HepG2 (cell line): ENCODE results near the gene CPEB3. TPM values are rescaled to one million over a fixed set of nuclear protein-coding genes. Genes with fewer than 3 reads are reported as not detected.
A peak's percentile ranks its signal among the peaks of the same experiment; 100 is the strongest.

ENCODE experiments used
- DMTF1 ChIP-seq: sonication (generic); formaldehyde crosslinking; IDR thresholded peaks from 2 replicates; pipeline ENCODE4 v1.4.0; 2020; ENCODE audit warnings: mild to moderate bottlenecking, missing genetic modification reagents
- FOSL1 ChIP-seq: sonication (generic); formaldehyde crosslinking; IDR thresholded peaks from 2 replicates; pipeline ENCODE4 v1.9.0; 2021; ENCODE audit warnings: missing genetic modification reagents, borderline replicate concordance
- FOXK1 ChIP-seq: sonication (generic); formaldehyde crosslinking; IDR thresholded peaks from 2 replicates; pipeline ENCODE4 v1.4.0; 2020; ENCODE audit warnings: low read depth, missing genetic modification reagents, borderline replicate concordance
- FOXO1 ChIP-seq: sonication (generic); formaldehyde crosslinking; IDR thresholded peaks from 2 replicates; pipeline ENCODE4 v1.4.0; 2020; ENCODE audit warnings: missing genetic modification reagents
- IRX3 ChIP-seq: sonication (generic); formaldehyde crosslinking; IDR thresholded peaks from 2 replicates; pipeline ENCODE4 v1.8.1; 2023; ENCODE audit warnings: mild to moderate bottlenecking, low read depth, missing genetic modification reagents, borderline replicate concordance
- MAFK ChIP-seq, 2 experiments: IDR thresholded peaks in 1 of 2; conservative IDR thresholded peaks in 1 of 2; 2 replicates each; pipeline ENCODE4 v1.6.1; 2011; ENCODE audit warnings: improper control_type of control experiment in 2 of 2, low read length in 2 of 2
- MED1 ChIP-seq: sonication (generic); formaldehyde crosslinking; IDR thresholded peaks from 2 replicates; pipeline ENCODE4 v1.4.0; 2020; ENCODE audit warnings: missing genetic modification reagents
- MIXL1 ChIP-seq: IDR thresholded peaks from 2 replicates; pipeline ENCODE4 v1.6.1; 2016
- MYC ChIP-seq: sonication (generic); formaldehyde crosslinking; IDR thresholded peaks from 2 replicates; pipeline ENCODE4 v1.9.0; 2021; ENCODE audit warnings: missing genetic modification reagents, borderline replicate concordance
- MZF1 ChIP-seq: sonication (generic); formaldehyde crosslinking; IDR thresholded peaks from 2 replicates; pipeline ENCODE4 v1.8.1; 2023; ENCODE audit warnings: mild to moderate bottlenecking, missing genetic modification reagents, borderline replicate concordance
- NR2C2 ChIP-seq: sonication (generic); formaldehyde crosslinking; IDR thresholded peaks from 2 replicates; pipeline ENCODE4 v1.4.0; 2020; ENCODE audit warnings: missing genetic modification reagents, mild to moderate bottlenecking, moderate library complexity, borderline replicate concordance
- SOX13 ChIP-seq, 3 experiments: fragments of 450-650 bp in 1 of 3; sonication (generic) in 1 of 3; formaldehyde crosslinking in 1 of 3; IDR thresholded peaks in 2 of 3; conservative IDR thresholded peaks in 1 of 3; 2 replicates each; pipeline versions ENCODE4 v1.5.0 to v1.6.1; 2016 to 2020; ENCODE audit warnings: antibody characterized with exemption in 1 of 3, mild to moderate bottlenecking in 1 of 3, missing compliant biosample characterization in 1 of 3, missing genetic modification reagents in 1 of 3, moderate library complexity in 1 of 3
- SRSF9 ChIP-seq: fragments of 200-400 bp; formaldehyde crosslinking; IDR thresholded peaks from 2 replicates; pipeline ENCODE4 v1.6.1; 2018; ENCODE audit warnings: borderline replicate concordance, mild to moderate bottlenecking, low read depth, low read length; ENCODE audit not compliant: insufficient read depth, poor library complexity, severe bottlenecking
- ZBTB39 ChIP-seq: sonication (generic); formaldehyde crosslinking; IDR thresholded peaks from 2 replicates; pipeline ENCODE4 v1.5.0; 2020; ENCODE audit warnings: missing genetic modification reagents
- ZFP1 ChIP-seq: IDR thresholded peaks from 2 replicates; pipeline ENCODE4 v1.6.1; 2016
- ZNF280D ChIP-seq: sonication (generic); formaldehyde crosslinking; IDR thresholded peaks from 2 replicates; pipeline ENCODE4 v1.5.1; 2020; ENCODE audit warnings: mild to moderate bottlenecking, missing genetic modification reagents
- ZNF354B ChIP-seq: sonication (generic); formaldehyde crosslinking; IDR thresholded peaks from 2 replicates; pipeline ENCODE4 v1.8.0; 2022; ENCODE audit warnings: mild to moderate bottlenecking, missing genetic modification reagents
- ZNF546 ChIP-seq: sonication (generic); formaldehyde crosslinking; conservative IDR thresholded peaks from 2 replicates; pipeline ENCODE4 v1.8.1; 2023; ENCODE audit warnings: mild to moderate bottlenecking, missing genetic modification reagents
- ZNF550 ChIP-seq: sonication (generic); formaldehyde crosslinking; IDR thresholded peaks from 2 replicates; pipeline ENCODE4 v1.4.0; 2020; ENCODE audit warnings: mild to moderate bottlenecking, missing genetic modification reagents, borderline replicate concordance
- ZNF580 ChIP-seq: IDR thresholded peaks from 2 replicates; pipeline ENCODE4 v1.6.1; 2016; ENCODE audit warnings: low read depth, borderline replicate concordance
- ZNF75D ChIP-seq: sonication (generic); formaldehyde crosslinking; IDR thresholded peaks from 2 replicates; pipeline ENCODE4 v1.8.1; 2023; ENCODE audit warnings: missing genetic modification reagents, mild to moderate bottlenecking, borderline replicate concordance
- ZNF883 ChIP-seq: sonication (generic); formaldehyde crosslinking; IDR thresholded peaks from 2 replicates; pipeline ENCODE4 v1.5.1; 2020; ENCODE audit warnings: mild to moderate bottlenecking, missing genetic modification reagents; ENCODE audit errors: not compliant biosample characterization
- polyA plus RNA-seq, 8 experiments: library from polyadenylated mRNA; depleted of rRNA in 3 of 8; stranded (reverse) in 7 of 8; unstranded in 1 of 8; fragments of >200 nt; fragmentation: Illumina TruSeq in 4 of 8; extraction: Trizol in 4 of 8; gene quantifications; 2 replicates each; pipeline versions ENCODE4 v1.2.1 to v1.2.3, GENCODE V29; 2011 to 2016; ENCODE audit warnings: low read depth in 4 of 8, missing spikeins in 1 of 8, mixed read lengths in 1 of 8; ENCODE audit not compliant: insufficient read depth in 1 of 8
- total RNA-seq, 5 experiments: library from RNA; depleted of rRNA; stranded (reverse); fragments of >200 nt; fragmentation: Illumina TruSeq; extraction: Trizol; gene quantifications; 2 replicates each; pipeline ENCODE4 v1.2.3, GENCODE V29; 2016; ENCODE audit warnings: low read depth in 1 of 5

The CPEB3 gene
- total and polyA plus RNA-seq, 2 of the 13 experiments (the other 11 are each of a cell fraction or from before 2014, with no cell fraction given), result 0.66 to 0.70 TPM

DNA sequence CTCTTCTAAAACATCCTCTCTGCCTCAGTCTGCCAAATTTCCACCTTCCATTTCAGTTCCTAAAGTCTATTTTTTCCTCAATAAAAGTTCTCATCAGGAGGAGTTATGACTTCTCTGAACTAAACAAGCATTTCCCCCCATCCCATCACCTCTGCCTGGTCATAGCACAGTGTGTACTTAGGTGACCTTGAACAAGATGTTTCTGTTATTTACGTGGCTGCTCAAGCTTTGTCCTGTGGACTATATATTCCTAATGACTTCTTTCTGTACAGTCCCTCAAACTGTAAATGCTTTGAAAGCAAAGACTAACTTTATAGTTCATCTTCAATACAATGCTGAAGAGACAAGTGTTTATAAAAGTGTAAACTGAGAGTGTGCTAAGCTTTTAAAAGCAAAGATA, 166.9 kb downstream of the CPEB3 start (continued):
- no peak for TF ChIP-seq ZNF580
- TF ChIP-seq SRSF9, result no peak
- TF ChIP-seq MAFK (conservative IDR thresholded peaks at IDR 0.05 in 1 of 2, IDR thresholded peaks at IDR 0.05 in 1 of 2; ENCODE audit: low read length in 2 of 2), result no peak
- peak; percentile 53; the same call in 1 of the 2 replicates for TF ChIP-seq FOXK1
- no peak for TF ChIP-seq ZNF280D
- TF ChIP-seq ZBTB39 (CRISPR knock-in tag), result no peak
- no peak for TF ChIP-seq NR2C2 (CRISPR knock-in tag)
- TF ChIP-seq ZNF883, result no peak
- TF ChIP-seq ZNF354B (CRISPR knock-in tag), result no peak
- no peak for TF ChIP-seq MYC (CRISPR knock-in tag)
- TF ChIP-seq DMTF1 (CRISPR knock-in tag), result no peak
- no peak for TF ChIP-seq ZNF550 (CRISPR knock-in tag)
- peak; percentile 68; the same call in 1 of the 2 replicates for TF ChIP-seq FOXO1 (CRISPR knock-in tag)
- no peak for TF ChIP-seq MZF1 (CRISPR knock-in tag)
- peak; percentile 60; the same call in 1 of the 2 replicates for TF ChIP-seq MIXL1 (CRISPR knock-in tag)
- no peak for TF ChIP-seq SOX13 (IDR thresholded peaks at IDR 0.05)
- peak in 1 of 2 experiments; percentile 60; a peak in 2 of 4 replicates for TF ChIP-seq SOX13 (CRISPR knock-in tag; conservative IDR thresholded peaks at IDR 0.05 in 1 of 2, IDR thresholded peaks at IDR 0.05 in 1 of 2)
- 0 out of 2 replicates have a peak, but pooled peaks have one; percentile 20 for TF ChIP-seq ZFP1 (CRISPR knock-in tag)
- no peak; the same call in 1 of the 2 replicates for TF ChIP-seq MED1
- no peak for TF ChIP-seq FOSL1
- TF ChIP-seq ZNF75D (CRISPR knock-in tag), result no peak
- no peak for TF ChIP-seq IRX3
- TF ChIP-seq ZNF546 (CRISPR knock-in tag), result no peak
